HCT116 (cell line): ENCODE measurements around the gene SSNA1. TPM values are rescaled to one million over a fixed set of nuclear protein-coding genes. Genes with fewer than 3 reads are reported as not detected.

Source experiments
- ATAC-seq: fragments of 200-7000 bp; cut with Tn5 transposase; 2 replicates; pipeline ENCODE4 v1.9.1; 2020; ENCODE audit warnings: mild to moderate bottlenecking, moderate library complexity
- BruUV-seq: library from RNA; stranded (reverse); fragments of 400-500 nt; replicated peaks from 2 replicates; lab custom pipeline; 2021; lab: Mats Ljungman, UMichigan
- CTCF ChIA-PET: fragments of 300-600 bp; sonication (Branson Sonifier 250); formaldehyde crosslinking; loops from one replicate; lab custom pipeline; 2021; ENCODE audit warnings: antibody characterized with exemption; lab: Charles Lee
- POLR2A ChIA-PET: fragments of 300-600, 350-600 bp; sonication (Branson Sonifier 250); formaldehyde crosslinking; loops from one replicate; lab custom pipeline; 2021; ENCODE audit warnings: antibody characterized with exemption; lab: Charles Lee
- RAD21 ChIA-PET, 2 experiments: fragments of 300-600 bp; sonication (Branson Sonifier 250); formaldehyde crosslinking; loops; one replicate each; lab custom pipeline; 2023; ENCODE audit warnings: low total read pairs in 2 of 2; ENCODE audit not compliant: uncharacterized antibody in 2 of 2, unreplicated experiment in 2 of 2, low non-redundant PET in 1 of 2; lab: Charles Lee
- DNase-seq: peaks from one replicate; pipeline ENCODE4 v3.0.0-alpha.2; 2010; ENCODE audit warnings: low read depth, low spot score
- H2AFZ ChIP-seq: fragments of 200-600 bp; shearing (Covaris generic), sonication (generic); 2 replicates; pipeline ENCODE4 v1.6.1; 2017; ENCODE audit warnings: low read depth, mixed run types, mixed read lengths, antibody characterized with exemption, low read length; ENCODE audit not compliant: poor library complexity, severe bottlenecking
- H3K27ac ChIP-seq: 2 replicates; pipeline ENCODE4 v1.5.1; 2012; ENCODE audit warnings: low read depth, low read length
- H3K27me3 ChIP-seq: fragments of 200-600 bp; sonication (generic); 2 replicates; pipeline ENCODE4 v1.6.1; 2016; ENCODE audit warnings: mixed run types, low read length, mixed read lengths; ENCODE audit not compliant: insufficient read depth
- H3K36me3 ChIP-seq, 2 experiments: fragments of 200-500 bp in 1 of 2; fragments of 200-600 bp in 1 of 2; sonication (Bioruptor generic) in 1 of 2; sonication (generic) in 1 of 2; 2 replicates each; pipeline versions ENCODE4 v1.5.1 to v1.6.1; 2014 to 2016; ENCODE audit warnings: low read length in 2 of 2, inconsistent platforms in 1 of 2, mixed read lengths in 1 of 2, mixed run types in 1 of 2; ENCODE audit not compliant: insufficient read depth in 2 of 2, control insufficient read depth in 1 of 2
- H3K4me1 ChIP-seq, 2 experiments: fragments of 200-600 bp in 1 of 2; sonication (generic) in 1 of 2; 2 replicates each; pipeline versions ENCODE4 v1.5.1 to v1.6.1; 2012 to 2017; ENCODE audit warnings: low read length in 2 of 2, inconsistent platforms in 1 of 2, mild to moderate bottlenecking in 1 of 2, mixed read lengths in 1 of 2, mixed run types in 1 of 2, moderate library complexity in 1 of 2; ENCODE audit not compliant: insufficient read depth in 2 of 2, control insufficient read depth in 1 of 2
- H3K4me2 ChIP-seq: fragments of 200-600 bp; sonication (generic); 2 replicates; pipeline ENCODE4 v1.6.1; 2017; ENCODE audit warnings: mixed run types, low read length, mixed read lengths
- H3K4me3 ChIP-seq, 2 experiments: fragments of 200-600 bp in 1 of 2; sonication (generic) in 1 of 2; replicated peaks in 1 of 2; 2 replicates each; pipeline ENCODE4 v1.5.1; 2011 to 2016; ENCODE audit warnings: low read length in 2 of 2, control low read depth in 1 of 2, low read depth in 1 of 2, mild to moderate bottlenecking in 1 of 2, mixed read lengths in 1 of 2, mixed run types in 1 of 2
- H3K79me2 ChIP-seq: fragments of 200-600 bp; sonication (generic); 2 replicates; pipeline ENCODE4 v1.6.1; 2017; ENCODE audit warnings: mild to moderate bottlenecking, mixed run types, low read length, moderate library complexity, mixed read lengths; ENCODE audit not compliant: insufficient read depth
- H3K9ac ChIP-seq: fragments of 200-600 bp; sonication (generic); 2 replicates; pipeline ENCODE4 v1.6.1; 2016; ENCODE audit warnings: low read length, mixed read lengths
- H3K9me2 ChIP-seq: fragments of 200-600 bp; sonication (generic), shearing (Covaris generic); 2 replicates; pipeline ENCODE4 v1.6.1; 2017; ENCODE audit warnings: mixed run types, mild to moderate bottlenecking, moderate library complexity; ENCODE audit not compliant: insufficient read depth
- H3K9me3 ChIP-seq, 2 experiments: fragments of 200-500 bp in 1 of 2; fragments of 200-600 bp in 1 of 2; sonication (Bioruptor generic) in 1 of 2; sonication (generic) in 1 of 2; 2 replicates each; pipeline ENCODE4 v1.6.1; 2014 to 2017; ENCODE audit warnings: low read length in 2 of 2, mixed read lengths in 2 of 2, inconsistent platforms in 1 of 2, low read depth in 1 of 2, mild to moderate bottlenecking in 1 of 2, mixed run types in 1 of 2, moderate library complexity in 1 of 2; ENCODE audit not compliant: control insufficient read depth in 1 of 2, insufficient read depth in 1 of 2
- H4K20me1 ChIP-seq: fragments of 200-600 bp; sonication (generic), shearing (Covaris generic); 2 replicates; pipeline ENCODE4 v1.6.1; 2017; ENCODE audit warnings: mixed run types, mild to moderate bottlenecking, moderate library complexity; ENCODE audit not compliant: insufficient read depth
- CBX3 ChIP-seq: IDR thresholded peaks from 2 replicates; pipeline ENCODE4 v1.6.1; 2012; ENCODE audit warnings: low read depth
- CEBPB ChIP-seq: IDR thresholded peaks from 2 replicates; pipeline ENCODE4 v1.6.1; 2012; ENCODE audit warnings: low read depth
- EZH2phosphoT487 ChIP-seq: fragments of 200-600 bp; IDR thresholded peaks from 2 replicates; pipeline ENCODE4 v1.6.1; 2018; ENCODE audit warnings: antibody characterized with exemption, borderline replicate concordance
- POLR2AphosphoS5 ChIP-seq: IDR thresholded peaks from 2 replicates; pipeline ENCODE4 v1.6.1; 2011; ENCODE audit warnings: mild to moderate bottlenecking, low read depth, low read length, moderate library complexity
- RAD21 ChIP-seq: IDR thresholded peaks from 2 replicates; pipeline ENCODE4 v1.6.1; 2012; ENCODE audit warnings: low read depth, mild to moderate bottlenecking
- REST ChIP-seq: IDR thresholded peaks from 2 replicates; pipeline ENCODE4 v1.6.1; 2012; ENCODE audit warnings: low read depth
- SIN3A ChIP-seq: IDR thresholded peaks from 2 replicates; pipeline ENCODE4 v1.6.1; 2012; ENCODE audit warnings: low read depth
- TCF7L2 ChIP-seq: IDR thresholded peaks from 2 replicates; pipeline ENCODE4 v1.7.0; 2011; ENCODE audit warnings: borderline replicate concordance, inconsistent platforms; ENCODE audit not compliant: insufficient read depth, insufficient read length; ENCODE audit errors: extremely low read depth
- intact Hi-C: fragments of 100-400 bp; cut with micrococcal nuclease; formaldehyde crosslinking; loops from 2 replicates; pipeline ENCODE4 v1.10.0; 2022
- total RNA-seq: library from RNA; stranded (reverse); gene quantifications from one replicate; pipeline ENCODE4 v1.2.1, GENCODE V29; 2021; ENCODE audit not compliant: unreplicated experiment
- TF ChIP-seq, protein P1 (sequence below): IDR thresholded peaks from 2 replicates; pipeline ENCODE4 v1.6.1; 2012
- TF ChIP-seq, protein P2 (sequence below): IDR thresholded peaks from 2 replicates; pipeline ENCODE4 v1.6.1; 2011; ENCODE audit warnings: mild to moderate bottlenecking, low read length, moderate library complexity; ENCODE audit not compliant: insufficient replicate concordance; ENCODE audit errors: extremely low read depth

SSNA1 gene
- total RNA-seq, 1 experiment from 2014 or later = 84.7 TPM

DNA sequence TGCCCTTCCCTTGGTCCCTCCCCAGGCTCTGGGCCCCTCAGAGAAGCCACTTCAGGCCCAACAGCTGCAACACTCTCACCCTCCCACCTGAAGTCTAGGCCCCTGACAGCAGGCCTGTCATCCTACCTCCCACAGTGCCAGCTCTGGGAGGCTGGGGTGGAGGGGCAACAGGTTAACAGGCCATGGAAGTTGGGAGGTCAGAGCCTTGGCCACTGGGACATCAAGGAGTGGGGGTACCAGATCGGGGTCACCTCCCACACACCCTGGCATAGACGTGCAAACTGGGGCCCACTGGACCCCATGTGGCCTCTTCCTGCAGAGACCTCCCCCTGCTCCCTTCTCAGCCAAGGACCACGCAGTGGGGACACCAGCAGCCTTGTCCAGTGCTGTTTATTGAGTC lies 2.8 kb downstream of the SSNA1 start:
- no peak for ATAC-seq

More for the DNA sequence above, 2.8 kb downstream of the SSNA1 start:
- no peaks in the 10 kb centered on the region for H4K20me1 ChIP-seq
- H3K4me3 ChIP-seq = no peak overlapping the region
- no TSS peak for BruUV-seq
- POLR2A ChIA-PET = no interaction called here
- no peak for TF ChIP-seq RAD21
- TF ChIP-seq TCF7L2 = no peak
- TF ChIP-seq SIN3A = no peak
- TF ChIP-seq, protein P1, sequence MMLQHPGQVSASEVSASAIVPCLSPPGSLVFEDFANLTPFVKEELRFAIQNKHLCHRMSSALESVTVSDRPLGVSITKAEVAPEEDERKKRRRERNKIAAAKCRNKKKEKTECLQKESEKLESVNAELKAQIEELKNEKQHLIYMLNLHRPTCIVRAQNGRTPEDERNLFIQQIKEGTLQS = no peak
- TF ChIP-seq REST = no peak
- TF ChIP-seq, protein P2, sequence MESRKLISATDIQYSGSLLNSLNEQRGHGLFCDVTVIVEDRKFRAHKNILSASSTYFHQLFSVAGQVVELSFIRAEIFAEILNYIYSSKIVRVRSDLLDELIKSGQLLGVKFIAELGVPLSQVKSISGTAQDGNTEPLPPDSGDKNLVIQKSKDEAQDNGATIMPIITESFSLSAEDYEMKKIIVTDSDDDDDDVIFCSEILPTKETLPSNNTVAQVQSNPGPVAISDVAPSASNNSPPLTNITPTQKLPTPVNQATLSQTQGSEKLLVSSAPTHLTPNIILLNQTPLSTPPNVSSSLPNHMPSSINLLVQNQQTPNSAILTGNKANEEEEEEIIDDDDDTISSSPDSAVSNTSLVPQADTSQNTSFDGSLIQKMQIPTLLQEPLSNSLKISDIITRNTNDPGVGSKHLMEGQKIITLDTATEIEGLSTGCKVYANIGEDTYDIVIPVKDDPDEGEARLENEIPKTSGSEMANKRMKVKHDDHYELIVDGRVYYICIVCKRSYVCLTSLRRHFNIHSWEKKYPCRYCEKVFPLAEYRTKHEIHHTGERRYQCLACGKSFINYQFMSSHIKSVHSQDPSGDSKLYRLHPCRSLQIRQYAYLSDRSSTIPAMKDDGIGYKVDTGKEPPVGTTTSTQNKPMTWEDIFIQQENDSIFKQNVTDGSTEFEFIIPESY = no peak
- no peak for TF ChIP-seq CBX3
- TF ChIP-seq CEBPB = no peak
- TF ChIP-seq POLR2AphosphoS5 = no peak
- no peak for TF ChIP-seq EZH2phosphoT487
- TF ChIP-seq, all 23 proteins: peak for 0
- H3K36me3 ChIP-seq = peaks cover 0 to 17% of the 10 kb centered on the region in 2 experiments; a peak in 1 of 4 replicates
- H3K9me3 ChIP-seq = no peaks in the 10 kb centered on the region
- RAD21 ChIA-PET = no interaction called here
- intact Hi-C loops = no loop called here
- no peak overlapping the region for H3K9ac ChIP-seq
- no peaks in the 10 kb centered on the region for H3K9me2 ChIP-seq
- H3K27ac ChIP-seq = 0 out of 2 replicates have a peak overlapping the region, but pooled peaks have one; percentile 99
- H3K4me2 ChIP-seq = no peak overlapping the region
- H3K4me1 ChIP-seq = peaks cover 32 to 52% of the 10 kb centered on the region in 2 experiments
- DNase-seq = no peak
- no peaks in the 10 kb centered on the region for H3K27me3 ChIP-seq
- CTCF ChIA-PET = no interaction called here
- H3K79me2 ChIP-seq = peaks cover 51% of the 10 kb centered on the region
- no peak overlapping the region for H2AFZ ChIP-seq
